ENCODE results near the gene SEC16A. TPM values are rescaled to one million over a fixed set of nuclear protein-coding genes. Genes with fewer than 3 reads are reported as not detected.

The SEC16A gene
- total RNA-seq, 1 donor from 2014 or later = 64.5 TPM

GRCh38 chr9:136511144-136511669 is 28.4 kb upstream of the SEC16A start:
- no peak for TF ChIP-seq CTCF (IDR thresholded peaks at IDR 0.05; ENCODE audit: insufficient read depth, low read length, poor library complexity, severe bottlenecking)
- no peak overlapping the region for H3K4me3 ChIP-seq (ENCODE audit: low read depth, low read length)
- no peak for DNase-seq (ENCODE audit: low read depth)
- no peaks in the 10 kb centered on the region for H3K27me3 ChIP-seq (ENCODE audit: control insufficient read depth, insufficient read depth, low read length)
- H3K36me3 ChIP-seq (ENCODE audit: control insufficient read depth, insufficient read depth, low read length) = peaks cover 6% of the 10 kb centered on the region

GRCh38 chr9:136510561-136510960 is 27.7 kb upstream of the SEC16A start:
- DNase-seq (ENCODE audit: low read depth) = no peak
- Histone ChIP-seq H3K27me3 (ENCODE audit: control insufficient read depth, insufficient read depth, low read length) (no peaks in the 10 kb centered on the region), H3K4me3 (ENCODE audit: low read depth, low read length) (no peak overlapping the region), H3K36me3 (ENCODE audit: control insufficient read depth, insufficient read depth, low read length) (peaks cover 6% of the 10 kb centered on the region)
- no peak for TF ChIP-seq CTCF (IDR thresholded peaks at IDR 0.05; ENCODE audit: insufficient read depth, low read length, poor library complexity, severe bottlenecking)

- H3K36me3 ChIP-seq (ENCODE audit: control insufficient read depth, insufficient read depth, low read length) = peaks cover 6% of the 10 kb centered on the region
- H3K27me3 ChIP-seq (ENCODE audit: control insufficient read depth, insufficient read depth, low read length) = no peaks in the 10 kb centered on the region
- no peak for DNase-seq (ENCODE audit: low read depth)
- no peak for TF ChIP-seq CTCF (IDR thresholded peaks at IDR 0.05; ENCODE audit: insufficient read depth, low read length, poor library complexity, severe bottlenecking)
- no peak overlapping the region for H3K4me3 ChIP-seq (ENCODE audit: low read depth, low read length)
These were observed 26.7 kb upstream of the SEC16A start for GRCh38 chr9:136509549-136509948.

GRCh38 chr9:136508729-136509500 is 26.1 kb upstream of the SEC16A start:
- no peak for TF ChIP-seq CTCF (IDR thresholded peaks at IDR 0.05; ENCODE audit: insufficient read depth, low read length, poor library complexity, severe bottlenecking)
- Histone ChIP-seq H3K27me3 (ENCODE audit: control insufficient read depth, insufficient read depth, low read length) (no peaks in the 10 kb centered on the region), H3K36me3 (ENCODE audit: control insufficient read depth, insufficient read depth, low read length) (peaks cover 6% of the 10 kb centered on the region), H3K4me3 (ENCODE audit: low read depth, low read length) (no peak overlapping the region)
- no peak for DNase-seq (ENCODE audit: low read depth)

- no peak overlapping the region for H3K4me3 ChIP-seq (ENCODE audit: low read depth, low read length)
- H3K27me3 ChIP-seq (ENCODE audit: control insufficient read depth, insufficient read depth, low read length) = no peaks in the 10 kb centered on the region
- H3K36me3 ChIP-seq (ENCODE audit: control insufficient read depth, insufficient read depth, low read length) = peaks cover 6% of the 10 kb centered on the region
- no peak for DNase-seq (ENCODE audit: low read depth)
- no peak for TF ChIP-seq CTCF (IDR thresholded peaks at IDR 0.05; ENCODE audit: insufficient read depth, low read length, poor library complexity, severe bottlenecking)
These were observed 25.1 kb upstream of the SEC16A start for GRCh38 chr9:136507992-136508375.

Measured in kidney epithelial cell (primary cell).